GM19395 (cell line): ENCODE results near the gene OR10T2.
"Not testable (repeated sequence)": the region's sequence is repeated elsewhere in the genome, so short reads cannot be mapped to it uniquely, and the experiment has no call there.

ENCODE experiments used
- ATAC-seq: cut with Tn5 transposase; IDR thresholded peaks from one replicate; pipeline ENCODE4 v1.9.1; 2021; ENCODE audit warnings: mild to moderate bottlenecking, moderate library complexity; ENCODE audit not compliant: unreplicated experiment

Gene OR10T2

GRCh38 chr1:158398818-158399514 lies at the start of gene OR10T2:
TSS of gene OR10T2 (minus strand) at chr1:158399466. CDS start at chr1:158399466, 0 bp downstream.
- ATAC-seq, result no peak

GRCh38 chr1:158445376-158445775 lies 46.1 kb upstream of the OR10T2 start:
- ATAC-seq, result no peak

GRCh38 chr1:158434741-158435140 lies 35.5 kb upstream of the OR10T2 start:
- no peak for ATAC-seq

GRCh38 chr1:158430163-158430562 lies 30.9 kb upstream of the OR10T2 start:
- not testable (repeated sequence) for ATAC-seq

GRCh38 chr1:158426137-158426536 lies 26.9 kb upstream of the OR10T2 start, which contains the start of gene OR10K2:
TSS of gene OR10K2 (minus strand) at chr1:158426237. CDS start at chr1:158420866, 5,371 bp downstream.
- no peak for ATAC-seq

- no peak for ATAC-seq
These were observed 25.8 kb upstream of the OR10T2 start for GRCh38 chr1:158425027-158425426.

GRCh38 chr1:158422212-158422611 lies 22.9 kb upstream of the OR10T2 start:
- no peak for ATAC-seq

- ATAC-seq, result no peak
These were observed 18.3 kb upstream of the OR10T2 start for GRCh38 chr1:158417586-158417985.

- no peak for ATAC-seq
These were observed 15.5 kb upstream of the OR10T2 start for GRCh38 chr1:158414651-158415345.

GRCh38 chr1:158407092-158407491 lies 7.8 kb upstream of the OR10T2 start:
- no peak for ATAC-seq

- ATAC-seq, result no peak
These were observed 1.6 kb upstream of the OR10T2 start for GRCh38 chr1:158400871-158401270.

GRCh38 chr1:158396646-158397045 lies 2.6 kb downstream of the OR10T2 start:
- ATAC-seq, result no peak

- ATAC-seq, result no peak
These were observed 5.8 kb downstream of the OR10T2 start for GRCh38 chr1:158393476-158393875.

GRCh38 chr1:158391099-158391498 lies 8.2 kb downstream of the OR10T2 start:
- ATAC-seq, result no peak

- no peak for ATAC-seq
These were observed 8.9 kb downstream of the OR10T2 start for GRCh38 chr1:158390331-158390730.

- ATAC-seq, result no peak
These were observed 24.4 kb downstream of the OR10T2 start for GRCh38 chr1:158374860-158375259.

- ATAC-seq, result not testable (repeated sequence)
These were observed 25.2 kb downstream of the OR10T2 start for GRCh38 chr1:158374101-158374500.

- peak; percentile 96 for ATAC-seq
These were observed 27.9 kb downstream of the OR10T2 start for GRCh38 chr1:158371188-158371953.

- no peak for ATAC-seq
These were observed 32.5 kb downstream of the OR10T2 start for GRCh38 chr1:158366783-158367182.

GRCh38 chr1:158362941-158363340 lies 36.3 kb downstream of the OR10T2 start:
- no peak for ATAC-seq

- ATAC-seq, result no peak
These were observed 36.8 kb downstream of the OR10T2 start for GRCh38 chr1:158362482-158362881.

- no peak for ATAC-seq
These were observed 41.8 kb downstream of the OR10T2 start for GRCh38 chr1:158357441-158357840.
